Kidney epithelial cell (primary cell): Measurements from ENCODE around the gene FOS. TPM values are rescaled to one million over a fixed set of nuclear protein-coding genes. Genes with fewer than 3 reads are reported as not detected.

ENCODE experiments used
- DNase-seq: peaks from one replicate; pipeline ENCODE4 v3.0.0-alpha.2; 2010; ENCODE audit warnings: low read depth
- H3K27me3 ChIP-seq: 2 replicates; pipeline ENCODE4 v1.6.0; 2011; ENCODE audit warnings: low read length; ENCODE audit not compliant: control insufficient read depth, insufficient read depth
- H3K36me3 ChIP-seq: 2 replicates; pipeline ENCODE4 v1.5.1; 2011; ENCODE audit warnings: low read length; ENCODE audit not compliant: control insufficient read depth, insufficient read depth
- H3K4me3 ChIP-seq: 2 replicates; pipeline ENCODE4 v1.5.1; 2011; ENCODE audit warnings: low read depth, mild to moderate bottlenecking, control low read depth, low read length
- total RNA-seq: library from RNA; depleted of rRNA; stranded (reverse); fragments of >200 nt; gene quantifications from 2 replicates; pipeline ENCODE4 v1.2.3, GENCODE V29; 2015
- TF ChIP-seq, protein P1 (sequence below): IDR thresholded peaks from 2 replicates; pipeline ENCODE4 v1.5.1; 2011; ENCODE audit warnings: mild to moderate bottlenecking, moderate library complexity, low read length, control low read depth, inconsistent platforms; ENCODE audit not compliant: insufficient read depth, poor library complexity, severe bottlenecking

FOS gene
- total RNA-seq, 1 donor from 2014 or later: 5.5 TPM

DNA sequence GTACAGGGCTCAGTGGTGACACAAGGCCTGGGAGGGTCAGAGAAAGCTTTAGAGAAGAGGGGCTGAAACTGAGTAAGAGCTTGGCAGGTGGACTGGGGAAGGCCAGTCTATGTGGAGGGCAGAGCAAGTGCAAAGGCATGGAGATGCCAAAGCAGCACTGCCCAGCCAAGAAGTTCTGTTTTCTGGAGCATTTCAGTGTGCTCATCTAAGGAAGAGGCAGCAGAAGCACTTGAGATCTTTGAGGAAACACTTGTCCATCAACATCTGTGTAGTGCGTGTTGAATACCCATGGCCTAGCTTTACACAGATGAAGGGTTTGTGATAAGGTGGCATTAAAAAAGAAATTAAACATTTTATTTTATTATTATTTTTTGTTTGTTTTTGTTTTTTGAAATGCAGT lies 52.8 kb downstream of the FOS start:
- Histone ChIP-seq H3K4me3 (no peak overlapping the region), H3K36me3 (no peaks in the 10 kb centered on the region), H3K27me3 (peaks cover 4% of the 10 kb centered on the region)
- TF ChIP-seq, protein P1, sequence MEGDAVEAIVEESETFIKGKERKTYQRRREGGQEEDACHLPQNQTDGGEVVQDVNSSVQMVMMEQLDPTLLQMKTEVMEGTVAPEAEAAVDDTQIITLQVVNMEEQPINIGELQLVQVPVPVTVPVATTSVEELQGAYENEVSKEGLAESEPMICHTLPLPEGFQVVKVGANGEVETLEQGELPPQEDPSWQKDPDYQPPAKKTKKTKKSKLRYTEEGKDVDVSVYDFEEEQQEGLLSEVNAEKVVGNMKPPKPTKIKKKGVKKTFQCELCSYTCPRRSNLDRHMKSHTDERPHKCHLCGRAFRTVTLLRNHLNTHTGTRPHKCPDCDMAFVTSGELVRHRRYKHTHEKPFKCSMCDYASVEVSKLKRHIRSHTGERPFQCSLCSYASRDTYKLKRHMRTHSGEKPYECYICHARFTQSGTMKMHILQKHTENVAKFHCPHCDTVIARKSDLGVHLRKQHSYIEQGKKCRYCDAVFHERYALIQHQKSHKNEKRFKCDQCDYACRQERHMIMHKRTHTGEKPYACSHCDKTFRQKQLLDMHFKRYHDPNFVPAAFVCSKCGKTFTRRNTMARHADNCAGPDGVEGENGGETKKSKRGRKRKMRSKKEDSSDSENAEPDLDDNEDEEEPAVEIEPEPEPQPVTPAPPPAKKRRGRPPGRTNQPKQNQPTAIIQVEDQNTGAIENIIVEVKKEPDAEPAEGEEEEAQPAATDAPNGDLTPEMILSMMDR: no peak
- DNase-seq: no peak

Other genes with a start within 250 kb of the FOS start
- 17.9 TPM in 2 replicates for gene MLH3, start 227.4 kb upstream of the FOS start, total RNA-seq
- 6.8 and 18.6 TPM in 2 replicates for gene ACYP1, start 214.8 kb upstream of the FOS start, total RNA-seq
- gene ZC2HC1C, start 209.2 kb upstream of the FOS start, total RNA-seq: 4.0 and 9.2 TPM in 2 replicates
- gene NEK9, start 151.8 kb upstream of the FOS start, total RNA-seq: 28.1 and 43.5 TPM in 2 replicates
- 271 and 309 TPM in 2 replicates for gene TMED10, start 102.2 kb upstream of the FOS start, total RNA-seq
- gene JDP2, start 149.2 kb downstream of the FOS start, total RNA-seq: 41.5 and 43.5 TPM in 2 replicates
- 0.14 TPM in 1 of 2 replicates, not detected in the other for gene BATF, start 243.6 kb downstream of the FOS start, total RNA-seq